Inflammatory macrophage treated with lipopolysaccharide for 4 hours (primary cell): Measurements from ENCODE around the gene ARHGEF26.

Experiments
- DNase-seq: peaks from one replicate; pipeline ENCODE4 v3.0.0-alpha.2; 2020

Gene ARHGEF26

DNA sequence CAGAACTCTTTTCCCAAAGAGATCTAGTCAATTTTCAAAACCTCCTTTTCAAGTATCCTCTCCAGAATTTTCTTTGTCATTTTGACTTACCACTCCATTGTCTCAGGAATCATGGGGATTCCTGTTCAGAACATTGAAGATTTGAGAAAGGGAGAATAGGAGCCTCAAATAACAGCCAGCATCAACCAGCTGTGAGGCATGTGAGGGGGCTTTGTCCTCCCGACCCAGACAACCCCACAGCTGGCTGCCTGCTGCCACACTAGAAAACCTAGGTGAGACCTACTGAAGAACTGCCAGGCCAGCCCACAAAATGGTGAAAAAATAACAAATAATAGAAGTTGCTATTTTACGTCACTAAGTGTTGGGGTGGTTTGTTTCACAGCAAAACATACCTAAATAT, 5.9 kb upstream of the ARHGEF26 start:
- DNase-seq, result no peak

DNA sequence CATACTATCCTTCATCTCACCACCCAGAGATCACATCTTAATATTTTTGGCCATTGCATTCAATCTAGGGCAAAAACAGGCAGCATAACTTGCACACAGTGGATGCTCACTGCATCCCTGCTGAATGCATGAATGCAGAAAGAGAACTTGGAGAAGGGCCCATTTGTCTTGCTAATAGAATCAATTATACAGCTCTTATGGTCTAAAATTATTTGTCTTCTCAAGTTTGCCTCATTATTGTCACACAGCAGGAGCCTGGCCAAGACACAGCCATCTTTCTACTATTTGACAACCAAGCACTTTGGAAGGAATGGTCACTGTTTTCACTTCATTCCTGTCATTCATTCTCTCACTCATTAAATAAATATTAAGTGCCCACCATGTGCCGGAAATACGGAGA, 1.2 kb upstream of the ARHGEF26 start:
- no peak for DNase-seq

DNA sequence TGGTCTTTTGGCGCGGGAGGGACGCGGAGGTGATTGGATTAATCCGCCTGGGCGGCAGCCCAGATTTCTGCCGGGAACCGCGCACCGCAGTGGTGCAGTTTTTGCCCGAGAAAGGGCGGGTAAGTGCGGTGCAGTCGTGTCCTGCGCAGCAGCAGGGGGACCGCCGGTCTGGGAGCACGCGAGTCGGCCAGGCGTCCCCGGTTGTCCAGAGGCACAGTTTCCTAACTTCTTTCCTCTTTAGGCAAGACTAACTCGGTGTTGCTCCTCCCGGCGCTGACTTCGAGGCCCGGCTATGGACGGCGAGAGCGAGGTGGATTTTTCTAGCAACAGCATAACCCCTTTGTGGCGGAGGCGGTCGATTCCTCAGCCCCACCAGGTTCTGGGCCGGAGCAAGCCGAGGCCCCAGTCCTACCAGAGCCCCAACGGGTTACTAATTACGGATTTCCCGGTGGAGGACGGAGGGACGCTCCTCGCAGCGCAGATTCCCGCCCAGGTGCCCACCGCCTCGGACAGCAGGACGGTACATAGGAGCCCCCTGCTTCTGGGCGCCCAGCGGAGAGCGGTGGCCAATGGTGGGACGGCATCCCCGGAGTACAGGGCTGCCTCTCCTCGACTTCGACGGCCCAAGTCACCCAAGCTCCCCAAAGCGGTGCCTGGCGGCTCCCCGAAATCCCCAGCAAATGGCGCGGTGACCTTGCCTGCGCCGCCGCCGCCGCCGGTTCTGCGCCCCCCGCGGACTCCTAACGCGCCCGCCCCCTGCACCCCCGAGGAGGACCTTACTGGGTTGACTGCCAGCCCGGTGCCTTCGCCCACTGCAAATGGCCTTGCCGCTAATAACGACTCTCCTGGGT, 736 bp downstream of the ARHGEF26 start:
- peak; percentile 13 for DNase-seq

DNA sequence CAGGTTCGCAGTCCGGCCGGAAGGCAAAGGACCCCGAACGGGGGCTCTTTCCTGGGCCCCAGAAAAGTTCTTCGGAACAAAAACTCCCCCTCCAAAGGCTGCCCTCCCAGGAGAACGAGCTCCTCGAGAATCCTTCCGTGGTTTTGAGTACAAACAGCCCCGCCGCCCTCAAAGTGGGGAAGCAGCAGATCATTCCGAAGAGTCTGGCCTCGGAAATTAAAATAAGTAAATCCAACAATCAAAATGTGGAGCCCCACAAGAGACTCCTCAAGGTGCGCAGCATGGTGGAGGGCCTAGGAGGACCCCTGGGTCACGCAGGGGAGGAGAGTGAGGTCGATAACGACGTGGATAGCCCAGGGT, 1.3 kb downstream of the ARHGEF26 start:
- DNase-seq, result no peak

DNA sequence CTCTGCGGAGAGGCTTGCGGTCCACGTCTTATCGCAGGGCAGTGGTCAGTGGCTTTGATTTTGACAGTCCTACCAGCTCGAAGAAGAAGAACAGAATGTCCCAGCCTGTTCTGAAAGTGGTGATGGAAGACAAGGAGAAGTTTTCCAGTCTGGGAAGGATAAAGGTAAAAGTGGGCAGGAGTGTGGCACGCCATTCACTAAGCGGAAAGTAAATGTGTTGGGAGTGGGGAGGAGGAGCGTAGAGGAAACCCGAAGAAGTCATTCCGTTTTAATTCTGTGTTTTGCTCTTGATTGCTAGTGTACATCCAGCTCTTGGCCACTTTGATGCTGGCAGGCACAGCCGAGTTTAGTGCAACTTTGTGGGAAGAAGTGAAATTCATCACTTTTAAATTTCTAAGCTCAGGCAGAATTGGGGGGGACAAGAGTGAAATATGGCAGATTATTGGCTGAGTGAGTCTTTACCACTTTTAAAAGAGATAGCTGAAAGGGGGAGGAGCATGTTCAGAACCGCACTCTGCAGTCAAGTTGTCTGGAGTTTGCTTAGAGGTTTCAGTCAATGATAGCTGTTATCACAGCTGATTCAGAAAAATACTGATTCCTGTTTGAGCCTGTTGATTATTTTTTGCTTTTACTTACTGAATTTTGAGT, 1.8 kb downstream of the ARHGEF26 start:
- DNase-seq, result no peak

DNA sequence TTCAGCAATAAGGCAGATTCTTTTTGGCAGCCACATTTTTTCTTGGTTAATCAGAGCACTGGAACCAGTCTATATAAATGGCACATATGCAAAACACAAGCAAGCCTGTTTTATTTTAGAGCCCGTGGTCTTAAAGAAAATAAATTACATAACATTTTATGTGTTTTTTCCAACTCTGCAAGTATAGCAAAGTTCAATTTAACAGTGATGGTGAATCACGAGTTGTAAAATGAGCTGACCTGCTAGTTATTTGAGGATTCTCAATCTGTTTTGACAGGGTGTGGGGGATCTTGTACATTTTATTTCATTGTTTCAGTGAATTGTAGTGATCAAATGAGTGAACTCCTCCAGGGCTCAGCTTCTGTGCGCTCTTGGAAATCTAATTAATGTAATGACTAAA, 2.7 kb downstream of the ARHGEF26 start:
- DNase-seq, result no peak

DNA sequence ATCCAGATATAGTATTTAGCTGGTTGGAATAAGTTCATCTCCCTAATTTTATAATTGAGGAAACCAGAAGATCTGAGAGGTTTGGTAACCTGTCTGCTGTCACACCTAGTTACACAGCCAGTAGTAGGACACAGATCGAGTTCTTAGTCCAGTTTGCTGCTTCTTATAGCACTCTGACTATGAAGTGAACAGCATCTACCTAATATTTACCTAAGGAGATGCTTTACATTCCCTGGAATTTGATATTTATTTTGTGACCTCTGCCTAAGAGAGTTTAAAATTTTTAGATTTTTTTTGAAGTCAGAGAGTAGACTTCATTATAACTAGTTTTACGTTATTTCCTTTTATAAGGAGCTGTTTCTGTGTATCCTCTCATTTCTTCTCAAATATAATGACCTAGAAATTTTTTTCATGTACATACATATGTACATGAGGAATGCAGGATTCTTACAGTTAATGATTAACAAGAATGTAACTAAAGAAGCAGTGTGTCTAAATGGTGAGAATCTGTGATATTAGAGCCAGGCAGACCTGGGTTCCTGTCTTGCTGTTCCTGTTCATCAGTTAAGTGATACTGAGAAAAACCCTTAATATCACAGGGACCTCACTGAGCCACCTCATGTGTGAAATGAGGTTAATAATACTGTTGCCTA, 4.3 kb downstream of the ARHGEF26 start:
- DNase-seq, result no peak

DNA sequence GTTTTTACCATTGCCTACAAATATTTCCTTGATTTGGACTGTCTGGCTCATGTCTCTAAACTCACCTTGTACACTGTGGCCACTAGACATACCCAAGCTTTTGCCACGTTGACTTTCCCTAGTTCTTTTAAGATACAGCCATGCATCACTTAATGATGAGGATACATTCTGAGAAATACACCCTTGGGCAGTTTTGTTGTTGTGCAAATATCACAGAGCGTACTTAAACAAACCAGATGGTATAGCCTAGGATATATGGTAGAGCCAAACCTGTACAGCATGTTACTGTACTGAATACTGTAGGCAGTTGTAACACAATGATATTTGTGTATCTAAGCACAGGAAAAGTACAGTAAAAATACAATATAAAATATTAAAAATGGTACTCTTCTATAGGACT, 5.5 kb downstream of the ARHGEF26 start:
- DNase-seq, result no peak

DNA sequence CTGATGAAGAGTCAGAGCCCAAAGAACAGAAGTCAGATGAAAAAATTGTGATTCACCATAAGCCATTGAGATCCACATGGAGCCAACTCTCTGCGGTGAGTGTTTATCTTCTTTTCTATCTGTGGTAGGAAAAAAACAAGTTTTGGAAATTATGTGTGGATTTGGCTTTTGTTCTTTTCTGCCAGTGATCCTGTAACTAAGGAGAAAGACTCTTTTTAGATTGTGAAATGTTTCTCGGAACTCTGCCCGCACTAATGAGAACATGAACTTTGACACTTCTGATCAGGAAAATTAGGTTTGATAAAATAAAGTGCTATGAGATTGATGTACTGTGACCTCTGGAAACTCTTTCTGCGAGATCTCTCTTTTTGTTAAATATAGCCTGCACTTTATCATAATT, 8.4 kb downstream of the ARHGEF26 start:
- no peak for DNase-seq

DNA sequence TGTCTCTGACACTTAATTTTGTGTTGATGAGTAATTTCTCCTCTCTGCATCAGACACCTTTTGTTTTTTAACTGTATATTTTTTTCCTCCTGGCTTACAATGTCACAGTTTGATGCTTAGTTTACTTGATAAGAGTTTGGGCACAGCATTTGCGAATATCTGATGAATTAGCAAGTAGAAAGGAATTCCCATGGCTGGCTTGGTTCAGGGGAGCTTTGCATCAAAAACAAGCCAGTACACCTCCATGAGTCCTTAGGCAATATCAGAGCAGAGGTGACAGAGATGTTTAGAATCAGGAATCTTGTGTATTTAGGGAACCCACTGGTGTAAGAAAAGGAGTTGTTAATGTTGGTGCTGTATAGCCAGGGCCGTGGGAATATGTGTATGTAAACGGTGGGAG, 9.3 kb downstream of the ARHGEF26 start:
- no peak for DNase-seq

DNA sequence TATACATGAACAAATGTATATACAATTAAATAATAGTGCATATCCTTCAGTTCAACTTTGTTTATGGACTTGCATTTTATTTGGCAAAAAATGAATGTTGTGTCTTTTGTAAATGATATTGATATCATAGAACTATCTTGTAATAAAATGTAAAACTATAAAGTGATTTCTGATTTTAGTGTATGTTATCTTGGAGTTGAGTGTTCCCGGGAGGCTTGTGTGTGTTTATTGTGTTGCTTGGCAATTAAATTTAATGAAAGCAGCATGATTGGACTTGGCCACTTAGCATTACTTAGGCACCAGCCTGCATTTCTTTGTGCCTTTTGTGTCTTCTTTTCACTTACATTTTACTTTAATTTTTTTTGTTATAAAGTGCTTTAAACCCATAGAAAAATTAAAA, 10.6 kb downstream of the ARHGEF26 start:
- DNase-seq, result no peak

DNA sequence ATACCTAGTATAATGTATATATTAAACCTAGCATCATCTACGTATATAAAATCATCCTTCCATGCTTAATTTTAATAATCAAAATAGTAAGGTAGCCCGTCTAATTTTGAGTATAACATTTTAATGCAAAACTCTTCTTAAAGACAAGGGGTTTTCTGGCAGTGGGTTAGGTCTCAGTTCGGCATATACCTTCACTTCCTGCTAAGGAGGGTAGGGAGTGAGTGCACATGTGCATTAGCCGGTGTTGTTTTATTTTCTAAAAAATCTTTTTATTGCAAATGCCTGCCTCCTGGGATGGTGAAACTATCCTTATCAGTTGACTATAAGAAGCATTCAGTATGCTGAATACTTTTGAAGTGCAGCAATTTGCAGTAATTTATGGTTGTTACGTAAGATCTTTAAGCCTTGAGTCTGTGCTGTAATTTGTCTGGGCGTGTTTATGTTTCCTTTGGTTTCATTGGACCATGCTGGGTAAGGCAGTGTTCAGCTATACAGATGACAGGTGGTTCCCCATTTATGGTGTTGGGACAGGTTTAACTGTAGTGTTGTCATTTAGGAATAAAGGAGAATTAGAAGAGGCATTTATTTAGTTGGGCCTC, 11.7 kb downstream of the ARHGEF26 start:
- peak; percentile 11 for DNase-seq

DNA sequence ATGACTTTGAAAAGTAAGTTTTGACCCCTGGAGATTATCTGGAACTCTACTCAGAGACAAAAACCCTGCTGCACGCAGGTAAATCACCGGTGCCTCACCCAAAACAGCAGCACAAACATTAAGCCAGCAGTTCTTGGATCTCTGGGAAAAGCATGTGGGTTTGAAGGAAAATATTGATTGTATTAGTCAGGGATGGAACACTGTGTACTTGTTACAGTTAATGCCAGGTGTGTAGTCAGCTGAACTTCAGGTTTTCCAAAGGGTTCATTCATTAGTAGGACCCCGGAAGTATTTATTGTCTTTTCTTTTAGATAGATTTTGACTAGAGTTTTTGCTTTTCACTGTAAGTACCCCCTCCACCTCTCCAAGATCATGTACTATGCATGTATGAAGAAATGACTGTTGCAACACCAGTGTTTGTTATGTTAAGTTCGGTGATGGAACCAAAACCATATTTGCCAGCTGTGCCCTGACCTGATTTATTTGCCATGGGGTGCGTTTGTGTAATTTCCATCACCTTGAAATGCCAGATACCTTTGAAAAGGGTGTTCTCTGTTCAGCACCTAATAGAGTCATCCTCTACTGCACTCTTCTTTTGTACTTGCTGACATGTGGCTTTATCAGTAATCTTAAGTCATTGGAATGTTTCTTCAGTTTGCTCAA, 14.5 kb downstream of the ARHGEF26 start:
- DNase-seq, result no peak

DNA sequence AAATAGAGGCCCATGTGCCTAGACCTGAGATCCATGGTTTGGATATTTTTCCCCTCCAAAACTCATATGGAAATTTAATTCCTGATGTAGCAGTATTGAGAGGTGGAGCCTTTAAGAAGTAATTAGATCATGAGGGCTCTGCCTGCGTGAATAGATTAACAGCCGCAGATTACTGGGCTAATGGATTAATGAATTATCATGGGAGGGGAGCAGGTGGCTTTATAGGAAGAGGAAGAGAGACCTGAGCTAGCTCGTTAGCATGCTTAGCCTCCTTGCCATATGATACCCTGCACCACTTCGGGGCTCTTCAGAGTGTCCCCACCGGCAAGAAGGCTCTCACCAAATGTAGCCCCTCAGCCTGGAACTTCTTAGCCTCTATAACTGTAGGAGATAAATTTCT, 15.8 kb downstream of the ARHGEF26 start:
- no peak for DNase-seq

DNA sequence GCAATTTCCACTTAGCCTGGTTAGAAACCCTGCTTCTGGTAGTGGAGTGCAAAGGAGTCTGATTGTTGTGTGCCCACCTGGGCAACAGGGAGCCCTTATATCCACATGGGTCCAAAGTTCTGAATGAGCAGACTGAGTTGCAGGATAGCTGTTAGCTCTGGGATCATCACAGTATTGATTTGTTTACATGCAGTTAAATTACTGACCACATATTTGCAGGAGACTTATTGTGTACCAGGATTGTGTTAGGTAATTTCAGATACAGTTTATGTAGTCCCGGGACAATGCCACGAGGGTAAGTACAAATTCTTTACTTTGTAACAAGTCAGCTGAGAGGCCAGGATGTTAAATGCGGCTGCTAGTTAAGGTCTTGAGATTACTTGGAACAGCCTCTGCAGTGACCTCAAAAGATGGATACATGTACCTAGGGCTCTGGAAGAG, 18.8 kb downstream of the ARHGEF26 start:
- DNase-seq, result no peak

DNA sequence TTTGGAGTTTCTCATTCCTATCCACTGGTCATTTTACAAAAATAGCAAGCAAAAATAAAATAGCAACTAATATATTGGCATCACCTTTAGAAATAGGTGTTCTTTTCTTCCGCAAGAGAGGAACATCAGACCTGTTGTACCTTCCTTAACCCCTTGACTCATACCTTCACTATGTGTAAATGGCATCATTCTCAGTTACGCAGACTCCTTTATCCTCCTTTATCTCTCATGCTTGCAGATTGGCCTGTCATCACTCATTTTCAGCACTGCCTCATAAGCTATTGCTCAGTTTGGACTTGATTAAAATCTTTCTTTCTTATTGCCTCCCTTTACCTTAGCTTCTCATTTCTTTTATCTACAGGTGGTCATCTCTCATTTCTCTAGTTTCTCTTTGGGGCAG, 21.4 kb downstream of the ARHGEF26 start:
- no peak for DNase-seq

DNA sequence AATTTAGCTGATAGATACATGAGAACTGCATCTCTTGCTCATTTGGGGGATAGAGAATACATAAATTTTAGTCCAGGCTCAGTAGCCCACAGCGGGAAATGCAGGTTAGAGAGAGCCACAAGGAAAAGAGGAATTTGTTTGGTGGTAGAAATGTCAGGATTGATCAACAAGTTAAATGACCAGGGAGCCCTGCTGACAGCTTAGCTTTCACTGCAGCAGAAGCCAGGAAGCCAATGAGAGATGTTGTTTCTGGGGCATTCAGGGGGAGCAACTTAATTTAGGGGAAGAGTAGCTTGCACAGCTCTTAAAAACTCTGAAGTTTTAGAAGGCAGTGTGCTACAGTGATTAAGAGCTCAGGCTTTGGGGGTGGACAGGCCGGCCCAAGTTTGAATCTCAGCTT, 22.7 kb downstream of the ARHGEF26 start:
- no peak for DNase-seq

DNA sequence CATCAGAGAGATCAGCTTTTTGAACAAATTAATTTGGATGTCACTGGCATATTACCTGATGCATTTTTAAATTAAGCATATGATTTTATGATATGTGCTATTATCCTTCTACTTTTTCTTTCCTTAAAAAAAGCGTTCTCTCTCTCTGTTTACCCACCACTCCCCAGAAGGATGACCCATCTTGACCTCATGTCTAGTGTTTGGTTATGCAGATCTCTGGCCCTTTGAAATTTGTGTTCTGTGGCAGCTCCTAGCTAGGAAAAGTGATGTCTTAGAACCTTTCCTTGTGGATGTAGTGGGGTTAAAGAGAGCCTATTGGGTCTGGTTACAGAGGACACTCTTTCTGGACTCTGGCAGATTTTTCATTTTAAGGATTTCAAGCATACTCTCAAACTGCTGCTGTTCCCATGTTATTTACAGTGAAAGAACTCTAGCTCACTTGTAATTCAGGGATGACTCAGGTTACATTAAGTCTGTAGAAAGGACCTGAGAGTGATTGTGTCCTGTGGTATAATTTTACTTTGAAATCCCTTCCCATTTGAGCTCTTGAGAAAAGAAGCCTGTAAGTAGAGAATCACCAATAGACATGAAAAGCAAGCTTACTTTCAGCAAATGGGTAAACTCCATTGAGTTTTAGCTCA, 23.8 kb downstream of the ARHGEF26 start:
- no peak for DNase-seq

DNA sequence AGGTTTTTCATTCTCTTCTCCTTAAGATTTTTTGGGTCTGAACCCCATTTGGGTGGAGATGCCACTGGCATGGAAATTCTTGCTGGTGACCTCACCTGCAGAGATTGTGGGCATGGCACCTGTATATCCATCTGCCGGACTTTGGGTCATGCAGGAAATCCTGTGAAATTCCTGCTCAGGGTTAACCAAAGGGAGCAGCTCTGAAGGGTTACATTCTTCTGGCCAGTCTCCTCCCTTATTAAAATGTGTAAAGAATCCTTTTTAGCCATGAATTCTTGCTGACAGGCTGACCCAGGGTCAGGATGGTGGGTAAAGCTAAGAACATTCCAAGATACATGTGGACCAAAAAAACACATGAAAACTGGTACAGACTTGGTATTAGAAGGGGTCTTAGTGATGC, 27.4 kb downstream of the ARHGEF26 start:
- no peak for DNase-seq

DNA sequence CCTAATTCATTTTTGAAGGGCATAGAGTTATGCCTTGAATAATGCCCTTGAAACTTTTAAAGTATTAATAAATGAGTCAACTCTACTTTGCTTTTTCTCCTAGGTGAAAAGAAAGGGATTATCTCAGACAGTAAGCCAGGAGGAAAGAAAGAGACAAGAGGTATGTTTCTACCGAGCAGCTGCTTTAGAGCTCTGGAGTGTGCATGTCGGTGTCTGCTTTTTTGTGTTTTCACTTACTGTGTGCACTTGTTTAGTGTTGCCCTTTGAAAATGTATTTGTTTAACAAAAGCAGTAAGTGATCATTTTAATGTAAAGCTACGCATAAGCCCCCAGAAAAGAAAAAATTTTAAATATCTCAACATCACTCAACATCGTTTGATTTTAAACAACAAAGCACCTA, 28.1 kb downstream of the ARHGEF26 start:
- DNase-seq, result no peak

DNA sequence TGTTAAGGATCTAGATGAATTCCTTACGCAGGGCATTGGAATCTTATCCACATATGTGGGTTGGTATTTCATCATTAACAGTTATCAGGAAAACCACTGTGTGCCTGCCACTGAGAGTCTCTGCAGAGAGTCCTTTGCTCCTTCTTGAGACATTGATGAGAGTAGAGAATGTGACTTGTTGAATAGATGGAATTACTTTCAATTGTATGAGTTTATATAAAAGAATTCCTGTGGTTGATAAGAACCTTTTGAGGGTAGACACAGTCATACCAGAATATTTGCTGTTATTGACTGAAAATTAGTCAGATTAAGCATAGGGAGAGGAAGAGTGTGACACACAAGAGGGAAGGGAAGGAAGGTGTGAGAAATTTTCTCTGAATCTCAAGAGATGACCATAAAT, 30.8 kb downstream of the ARHGEF26 start:
- no peak for DNase-seq

DNA sequence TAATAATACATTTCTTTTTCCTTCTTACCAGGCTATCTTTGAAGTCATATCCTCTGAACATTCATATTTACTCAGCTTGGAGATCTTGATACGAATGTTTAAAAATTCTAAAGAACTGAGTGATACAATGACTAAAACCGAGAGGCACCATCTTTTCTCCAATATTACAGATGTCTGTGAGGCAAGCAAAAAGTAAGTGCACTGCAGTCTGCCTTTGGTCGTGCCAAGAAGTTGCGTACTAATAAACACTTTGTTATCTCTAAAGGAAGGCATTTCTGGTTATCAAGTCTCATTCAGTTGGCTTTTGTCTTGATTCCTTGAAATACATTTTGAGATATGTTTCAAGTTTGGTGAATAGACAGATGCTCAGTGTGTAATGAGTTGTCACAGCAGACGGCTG, 31.6 kb downstream of the ARHGEF26 start:
- DNase-seq, result no peak

DNA sequence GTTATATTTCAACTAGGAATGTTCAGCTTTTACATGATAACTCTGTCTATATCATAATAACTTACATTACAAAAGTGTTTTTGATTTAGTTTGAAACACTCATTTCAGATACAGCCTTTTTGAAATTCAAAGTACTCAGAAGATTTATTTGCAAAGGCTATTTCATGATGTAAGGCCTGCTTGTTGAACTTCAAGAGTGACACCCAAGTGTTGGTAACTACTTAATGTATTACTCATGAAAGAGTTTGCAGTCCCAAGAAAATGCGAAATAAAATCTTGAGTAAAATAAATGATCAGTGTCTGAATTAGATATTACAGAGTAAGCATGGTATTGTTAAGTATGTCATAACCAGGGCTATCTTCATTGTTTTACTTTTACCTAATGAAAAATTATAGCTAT, 35.3 kb downstream of the ARHGEF26 start:
- DNase-seq, result no peak
